NOMO-1 treated with DMSO at 0.1 percent for 48 hours (cell line): ENCODE measurements around the gene FUT6.
"Not testable (repeated sequence)": the region's sequence is repeated elsewhere in the genome, so short reads cannot be mapped to it uniquely, and the experiment has no call there.

Experiments used
- DNase-seq: peaks from one replicate; lab custom pipeline; 2025; ENCODE audit not compliant: unreplicated experiment; lab: John Stamatoyannopoulos, UW

Gene FUT6

DNA sequence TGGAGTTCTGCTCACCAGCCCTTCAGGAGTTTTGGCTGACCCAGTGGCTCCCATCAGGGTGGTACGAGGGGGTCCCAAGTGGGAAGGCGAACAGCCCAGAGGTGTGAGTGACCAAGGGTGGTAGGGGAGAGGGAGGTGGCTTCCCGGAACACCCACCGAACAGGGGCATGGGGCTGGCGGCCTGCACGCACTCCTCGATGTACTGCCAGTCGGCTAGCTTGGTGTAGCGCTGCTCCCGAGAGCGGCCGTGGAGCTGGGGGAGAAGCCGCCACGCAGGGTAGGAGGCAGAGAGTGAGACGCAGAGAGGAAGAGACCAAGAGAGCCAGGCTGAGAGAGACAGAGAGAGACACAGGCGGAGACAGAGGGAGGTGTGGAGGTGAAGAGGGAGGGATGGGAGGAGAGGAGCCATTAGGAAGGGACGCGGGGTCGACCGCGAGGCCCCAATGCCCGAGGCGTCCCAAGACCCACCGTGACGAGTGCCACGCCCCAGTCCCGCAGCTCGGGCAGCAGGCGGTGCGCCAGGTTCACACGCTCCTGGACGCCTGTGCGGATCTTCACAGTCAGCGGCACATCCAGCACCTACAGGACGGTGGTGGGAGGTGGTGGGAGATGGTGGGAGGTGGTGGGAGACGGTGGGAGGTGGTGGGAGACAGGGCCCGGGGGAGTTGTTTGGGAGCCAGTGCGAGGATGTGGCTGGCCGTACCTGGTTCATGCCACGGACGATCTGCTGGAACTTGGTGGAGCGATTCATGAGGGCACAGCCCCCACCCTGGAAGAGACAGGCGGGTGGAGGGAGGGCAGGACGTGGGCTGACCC lies 52.7 kb downstream of the FUT6 start:
- no peak for DNase-seq

GRCh38 chr19:5785423-5785822 lies 54.1 kb downstream of the FUT6 start:
- DNase-seq: no peak

- no peak for DNase-seq
These were observed 54.8 kb downstream of the FUT6 start, which contains the start of gene PRR22 for GRCh38 chr19:5784581-5785147. PRR22 (minus strand) TSS chr19:5784746; CDS start chr19:5784660, 86 bp downstream.

- DNase-seq: no peak
These were observed 56.3 kb downstream of the FUT6 start for GRCh38 chr19:5782945-5783919.

GRCh38 chr19:5782322-5782721 lies 57.2 kb downstream of the FUT6 start:
- DNase-seq: no peak

DNA sequence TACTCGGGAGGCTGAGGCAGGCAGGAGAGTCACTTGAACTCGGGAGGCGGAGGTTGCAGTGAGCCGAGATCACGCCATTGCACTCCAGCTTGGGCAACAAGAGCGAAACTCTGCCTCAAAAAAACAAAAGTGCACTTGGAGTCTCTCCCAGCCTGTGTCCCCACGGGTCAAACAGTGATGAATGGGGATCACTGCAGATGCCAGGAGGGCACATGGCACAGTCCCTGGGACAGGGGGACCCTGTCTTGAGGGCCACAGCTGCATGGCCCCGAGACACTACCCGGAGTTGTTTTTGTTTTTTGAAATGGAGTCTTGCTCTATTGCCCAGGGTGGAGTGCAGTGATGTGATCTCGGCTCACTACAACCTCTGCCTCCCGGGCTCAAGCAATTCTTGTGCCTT lies 58.6 kb downstream of the FUT6 start:
- not testable (repeated sequence) for DNase-seq
